Mesodermal cell (in vitro differentiated cells): ENCODE data around the gene GRID2.

Experiments
- H3K27ac ChIP-seq: 2 replicates; pipeline ENCODE4 v1.7.0; 2013; ENCODE audit warnings: mild to moderate bottlenecking, low read depth, low read length, moderate library complexity; ENCODE audit not compliant: severe bottlenecking
- H3K36me3 ChIP-seq: 2 replicates; pipeline ENCODE4 v1.7.1; 2013; ENCODE audit warnings: mild to moderate bottlenecking, low read length, moderate library complexity; ENCODE audit not compliant: control insufficient read depth, insufficient read depth
- H3K4me1 ChIP-seq: one replicate; pipeline ENCODE4 v1.7.1; 2013; ENCODE audit warnings: mild to moderate bottlenecking, low read length; ENCODE audit not compliant: insufficient read depth, control insufficient read depth, poor library complexity, severe bottlenecking
- H3K4me3 ChIP-seq: 2 replicates; pipeline ENCODE4 v1.7.0; 2013; ENCODE audit warnings: low read length, control low read depth, mild to moderate bottlenecking; ENCODE audit not compliant: insufficient read depth, poor library complexity, severe bottlenecking; ENCODE audit errors: extremely low read depth
- H3K9me3 ChIP-seq: 2 replicates; pipeline ENCODE4 v1.7.1; 2013; ENCODE audit warnings: mild to moderate bottlenecking, low read length, moderate library complexity; ENCODE audit not compliant: control insufficient read depth
- WGBS, 2 experiments: methylation state at CpG; one replicate each; pipeline ENCODE4 v1.1.5; 2013; ENCODE audit warnings: missing lambda C conversion rate in 2 of 2; ENCODE audit not compliant: insufficient coverage in 2 of 2; 5-methylcytosine and 5-hydroxymethylcytosine counted together

GRID2 gene

DNA sequence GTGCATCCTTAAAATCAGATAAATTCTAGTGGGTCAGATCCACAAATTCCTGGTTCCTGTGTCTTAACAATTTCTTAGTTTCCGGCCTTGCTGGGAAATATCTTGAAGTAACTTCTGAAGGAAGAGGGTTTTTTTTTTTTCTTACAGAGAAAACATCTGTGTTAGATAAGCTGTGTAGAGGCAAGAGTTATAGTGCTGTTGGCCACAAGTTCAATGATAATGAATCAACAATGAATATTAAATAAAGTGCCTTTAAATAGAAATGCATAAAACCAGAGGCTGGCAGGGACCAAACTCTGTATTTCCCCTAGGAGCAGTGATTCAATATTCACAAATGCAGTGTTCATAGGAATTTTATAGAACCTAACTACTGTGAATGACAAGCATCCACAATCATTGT, 812.9 kb downstream of the GRID2 start:
- WGBS, 2 experiments: no CpG with 5 or more reads among the region's 1 CpG
- no peaks in the 10 kb centered on the region for H3K9me3 ChIP-seq
- no peak overlapping the region for H3K27ac ChIP-seq
- no peaks in the 10 kb centered on the region for H3K36me3 ChIP-seq
- H3K4me1 ChIP-seq: no peaks in the 10 kb centered on the region
- H3K4me3 ChIP-seq: no peak overlapping the region

DNA sequence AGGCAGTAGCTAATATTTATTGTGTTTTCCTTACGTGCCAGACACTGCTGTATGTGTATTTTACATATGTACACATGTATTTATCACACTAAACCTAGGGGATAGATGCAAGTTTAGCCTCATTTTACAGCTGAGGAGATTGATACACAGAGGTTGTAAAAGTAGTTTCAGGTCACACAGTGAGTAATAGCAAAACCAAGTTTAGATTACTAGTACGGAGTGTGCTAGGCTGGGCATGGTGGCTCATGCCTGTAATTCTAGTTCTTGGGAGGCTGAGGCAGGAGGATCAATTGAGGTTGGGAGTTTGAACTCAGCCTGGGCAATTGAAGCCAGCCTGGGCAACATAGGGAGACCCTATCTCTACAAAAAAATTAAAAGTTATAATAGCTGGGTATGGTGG, 823.7 kb downstream of the GRID2 start:
- no peaks in the 10 kb centered on the region for H3K36me3 ChIP-seq
- no peaks in the 10 kb centered on the region for H3K9me3 ChIP-seq
- H3K27ac ChIP-seq: no peak overlapping the region
- no peak overlapping the region for H3K4me3 ChIP-seq
- no peaks in the 10 kb centered on the region for H3K4me1 ChIP-seq
- WGBS, 2 experiments: 100% methylated on average over 1 of the region's 2 CpGs

DNA sequence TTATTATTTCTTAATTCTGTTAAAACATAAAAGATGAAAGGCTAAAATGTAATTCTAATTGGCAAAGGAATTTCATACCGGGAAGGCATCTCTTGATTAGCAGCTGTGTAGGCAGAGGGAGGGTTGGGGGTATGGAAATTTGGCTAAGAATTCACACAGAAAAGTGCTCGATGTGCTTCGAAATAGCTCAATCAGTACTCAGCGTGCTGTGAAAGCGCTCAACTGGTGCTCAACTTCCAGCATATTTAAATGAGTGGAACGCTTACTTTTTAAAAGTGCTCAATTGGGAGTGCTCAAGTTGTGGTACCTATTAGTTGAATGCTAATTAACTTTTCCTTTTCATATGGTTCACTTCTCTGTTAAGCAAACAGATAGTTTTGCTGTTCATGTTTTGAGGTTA, 828.9 kb downstream of the GRID2 start:
- Histone ChIP-seq H3K27ac (no peak overlapping the region), H3K9me3 (no peaks in the 10 kb centered on the region), H3K4me1 (no peaks in the 10 kb centered on the region), H3K36me3 (no peaks in the 10 kb centered on the region), H3K4me3 (no peak overlapping the region)
- WGBS, 2 experiments: 39 to 42% methylated on average over 4 to 6 of the region's 6 CpGs

DNA sequence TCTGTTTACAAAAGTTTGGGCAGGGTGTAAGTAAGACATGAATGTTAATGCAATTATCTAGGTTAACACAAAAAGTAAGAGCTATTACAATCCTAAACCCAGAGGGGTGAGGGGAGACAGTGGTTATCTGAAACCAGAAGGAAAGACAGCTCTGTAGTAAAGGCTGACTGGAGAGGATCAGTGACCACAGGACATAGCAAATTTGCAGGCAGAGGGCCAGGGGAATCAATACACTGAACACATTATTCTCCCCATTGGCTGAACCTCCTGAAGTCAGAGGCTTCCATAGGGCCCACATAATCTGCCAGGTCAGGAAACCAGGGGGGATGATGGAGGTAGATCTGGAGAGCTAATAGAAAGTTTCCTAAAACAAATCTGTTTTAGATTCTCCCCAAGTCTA, 835.4 kb downstream of the GRID2 start:
- no peak overlapping the region for H3K4me3 ChIP-seq
- H3K4me1 ChIP-seq: no peaks in the 10 kb centered on the region
- no peaks in the 10 kb centered on the region for H3K9me3 ChIP-seq
- H3K27ac ChIP-seq: no peak overlapping the region
- H3K36me3 ChIP-seq: no peaks in the 10 kb centered on the region

DNA sequence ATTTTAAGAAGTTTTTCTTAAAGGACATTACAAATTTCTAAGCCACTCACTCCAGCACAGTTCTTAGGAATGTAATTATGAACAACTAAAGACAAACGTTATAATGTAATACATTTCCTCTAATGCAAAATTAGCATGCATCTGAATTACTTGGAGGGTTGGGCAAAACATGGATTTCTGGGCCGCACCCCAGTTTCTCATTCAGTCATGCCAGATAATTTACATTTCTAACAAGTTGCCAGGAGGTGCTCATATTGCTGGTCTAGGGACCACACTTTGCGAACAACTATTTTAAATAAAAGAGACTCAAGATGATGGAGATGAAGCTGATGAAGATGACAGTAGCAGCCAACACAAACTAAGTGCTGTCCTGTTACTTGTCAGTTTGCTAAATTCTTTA, 840.1 kb downstream of the GRID2 start:
- no peak overlapping the region for H3K4me3 ChIP-seq
- H3K4me1 ChIP-seq: no peaks in the 10 kb centered on the region
- 60% methylated on average over 1 of the region's 3 CpGs; no CpG with 5 or more reads in 1 of the 2 experiments for WGBS, 2 experiments
- H3K36me3 ChIP-seq: no peaks in the 10 kb centered on the region
- H3K9me3 ChIP-seq: no peaks in the 10 kb centered on the region
- H3K27ac ChIP-seq: no peak overlapping the region

DNA sequence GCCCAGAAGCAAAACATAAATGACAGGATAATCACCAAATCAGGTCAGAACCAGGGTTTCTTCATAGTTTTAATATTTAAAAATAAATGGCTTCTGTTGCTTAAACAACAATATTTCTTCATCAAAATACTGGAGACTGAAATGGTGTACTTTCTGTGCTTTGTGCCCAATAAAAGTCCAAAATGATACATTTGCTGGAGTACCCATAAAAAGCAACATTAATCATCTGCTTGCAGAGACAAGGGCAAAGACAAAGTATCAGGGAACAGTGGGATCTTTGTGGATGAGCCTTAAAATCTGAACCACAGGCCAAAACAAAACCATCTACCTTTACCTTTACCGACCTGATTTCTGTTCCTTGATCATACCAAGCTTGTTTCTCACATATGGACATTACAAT, 840.9 kb downstream of the GRID2 start:
- H3K9me3 ChIP-seq: no peaks in the 10 kb centered on the region
- 63 to 77% methylated on average over 1 of the region's 1 CpG for WGBS, 2 experiments
- no peak overlapping the region for H3K27ac ChIP-seq
- no peaks in the 10 kb centered on the region for H3K4me1 ChIP-seq
- H3K36me3 ChIP-seq: no peaks in the 10 kb centered on the region
- H3K4me3 ChIP-seq: no peak overlapping the region

DNA sequence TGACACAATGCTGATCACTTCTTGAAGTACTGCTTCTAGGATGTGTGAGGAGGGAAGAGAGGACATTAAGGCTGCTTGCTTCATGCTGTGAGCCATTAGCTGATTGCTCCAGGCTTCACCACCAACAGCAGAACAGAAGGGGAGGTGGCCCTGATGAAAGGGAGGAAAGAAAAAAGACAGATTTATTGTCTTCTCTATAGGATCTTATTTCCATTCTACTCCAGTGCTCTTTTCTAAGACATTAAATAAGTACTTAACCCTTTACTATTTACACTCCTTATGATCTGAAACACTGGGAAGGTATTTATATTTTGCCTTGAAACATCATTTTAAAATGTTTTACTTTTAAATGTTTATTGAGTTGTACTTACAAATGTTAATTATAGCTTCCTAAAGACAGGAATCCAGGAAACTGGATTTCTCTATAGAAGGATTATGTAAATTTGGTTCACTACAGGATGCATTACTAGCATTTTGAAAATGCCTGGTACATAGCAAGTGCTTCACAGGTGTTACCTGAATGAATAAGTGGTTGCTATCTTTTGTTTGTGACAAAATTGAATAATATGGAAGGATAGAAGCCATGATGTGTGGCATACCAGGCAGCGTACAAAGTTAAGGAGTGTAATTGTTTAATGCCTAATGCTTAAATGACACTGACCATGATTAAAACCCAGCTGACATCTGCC, 843.9 kb downstream of the GRID2 start:
- Histone ChIP-seq H3K4me3 (no peak overlapping the region), H3K4me1 (no peaks in the 10 kb centered on the region), H3K36me3 (no peaks in the 10 kb centered on the region), H3K9me3 (no peaks in the 10 kb centered on the region), H3K27ac (no peak overlapping the region)
- WGBS, 2 experiments: 83% methylated on average over 1 of the region's 1 CpG; no CpG with 5 or more reads in 1 of the 2 experiments

DNA sequence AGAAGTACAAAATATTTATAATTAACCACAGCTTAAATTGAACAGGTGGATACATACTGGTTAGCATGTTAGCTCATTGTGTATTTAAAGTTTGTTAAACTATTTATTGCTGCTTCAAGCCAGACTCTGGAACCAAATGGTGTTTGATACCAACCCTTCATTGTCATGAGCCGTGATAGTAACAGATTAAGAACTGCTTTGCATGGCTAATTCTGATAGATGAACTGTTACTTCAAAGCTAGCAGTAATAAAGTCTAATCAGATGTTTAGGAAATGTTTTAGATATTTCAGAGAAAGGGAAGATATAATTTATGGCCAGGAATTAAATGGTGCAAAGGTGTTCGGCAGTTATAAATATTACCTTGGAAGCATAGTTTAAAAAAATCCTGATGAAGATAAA, 848.7 kb downstream of the GRID2 start:
- no peak overlapping the region for H3K4me3 ChIP-seq
- H3K27ac ChIP-seq: no peak overlapping the region
- H3K4me1 ChIP-seq: no peaks in the 10 kb centered on the region
- 100% methylated on average over 1 of the region's 2 CpGs; no CpG with 5 or more reads in 1 of the 2 experiments for WGBS, 2 experiments
- H3K36me3 ChIP-seq: no peaks in the 10 kb centered on the region
- no peaks in the 10 kb centered on the region for H3K9me3 ChIP-seq

DNA sequence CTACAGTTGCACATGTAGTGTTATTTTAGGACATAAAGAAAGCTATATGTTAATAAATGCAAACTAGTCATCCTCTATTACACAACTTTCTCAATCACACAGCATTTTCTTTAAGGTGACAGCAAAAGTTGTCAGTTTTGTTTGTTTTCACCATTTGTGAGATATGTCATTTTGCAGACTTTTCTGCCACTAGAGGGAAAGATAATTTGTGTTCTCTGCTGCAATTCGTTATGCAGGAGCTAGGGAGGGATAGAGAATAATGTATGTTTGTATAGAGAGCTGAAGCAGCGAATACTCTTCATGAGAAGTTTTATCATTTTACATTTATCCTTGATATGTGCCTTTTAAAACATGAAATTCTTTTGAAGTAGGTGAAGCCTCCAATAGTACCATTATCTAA, 854.2 kb downstream of the GRID2 start:
- Histone ChIP-seq H3K9me3 (no peaks in the 10 kb centered on the region), H3K4me3 (no peak overlapping the region), H3K36me3 (no peaks in the 10 kb centered on the region), H3K4me1 (no peaks in the 10 kb centered on the region), H3K27ac (no peak overlapping the region)
- no CpG with 5 or more reads among the region's 2 CpGs for WGBS, 2 experiments

DNA sequence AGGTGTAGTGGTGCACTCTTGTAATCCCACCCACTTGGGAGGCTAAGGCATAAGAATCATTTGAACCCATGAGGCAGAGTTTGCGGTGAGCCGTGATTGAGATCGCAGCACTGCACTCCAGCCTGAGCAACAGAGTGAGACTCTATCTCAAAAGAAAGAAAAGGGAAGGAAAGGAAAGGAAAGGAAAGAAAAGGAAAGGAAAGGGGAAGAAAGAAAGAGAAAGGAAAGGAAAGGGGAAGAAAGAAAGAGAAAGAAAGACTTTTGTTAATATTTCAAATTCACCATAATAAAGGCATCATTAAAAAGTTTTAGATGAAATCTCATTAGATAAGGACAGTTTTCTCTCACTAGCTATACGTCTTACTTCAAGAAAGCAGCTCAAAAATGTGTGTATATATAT, 864.3 kb downstream of the GRID2 start:
- Histone ChIP-seq H3K4me1 (no peaks in the 10 kb centered on the region), H3K27ac (no peak overlapping the region), H3K9me3 (no peaks in the 10 kb centered on the region), H3K4me3 (no peak overlapping the region), H3K36me3 (no peaks in the 10 kb centered on the region)
- WGBS, 2 experiments: 78 to 94% methylated on average over 3 of the region's 4 CpGs

DNA sequence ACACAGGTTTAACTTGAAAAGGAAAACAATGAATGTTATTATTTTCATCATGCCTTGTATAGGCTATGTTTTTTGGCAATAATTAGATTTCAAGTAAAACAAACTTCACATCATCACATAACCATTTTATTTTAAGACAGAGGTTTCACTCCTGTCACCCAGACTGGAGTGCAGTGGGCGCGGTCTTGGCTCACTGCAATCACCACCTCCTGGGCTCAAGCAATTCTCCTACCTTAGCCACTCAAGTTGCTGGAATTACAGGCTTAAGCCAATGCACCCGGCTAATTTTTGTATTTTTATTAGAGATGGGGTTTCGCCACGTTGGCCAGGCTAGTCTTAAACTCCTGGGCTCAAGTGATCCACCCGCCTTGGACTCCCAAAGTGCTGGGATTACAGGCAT, 866.2 kb downstream of the GRID2 start:
- Histone ChIP-seq H3K27ac (no peak overlapping the region), H3K4me3 (no peak overlapping the region), H3K4me1 (no peaks in the 10 kb centered on the region), H3K9me3 (no peaks in the 10 kb centered on the region), H3K36me3 (no peaks in the 10 kb centered on the region)
- WGBS, 2 experiments: 95 to 100% methylated on average over 3 of the region's 6 CpGs
